Measurements from ENCODE around the gene SHC1.

SHC1 gene

GRCh38 chr1:154948079-154948478, 22.5 kb downstream of the SHC1 start:
- no peak for DNase-seq (ENCODE audit: low spot score)
- no peak for TF ChIP-seq CTCF (IDR thresholded peaks at IDR 0.05; ENCODE audit: borderline replicate concordance, control extremely low read depth, extremely low read depth, insufficient read depth, missing control alignments)
- in situ Hi-C loops (cut with MboI; ENCODE audit: low sequenced_read_pairs, unreplicated experiment) = no loop called here

GRCh38 chr1:154945962-154946850, 24.3 kb downstream of the SHC1 start:
- TF ChIP-seq CTCF (IDR thresholded peaks at IDR 0.05; ENCODE audit: borderline replicate concordance, control extremely low read depth, extremely low read depth, insufficient read depth, missing control alignments) = no peak
- DNase-seq (ENCODE audit: low spot score) = no peak
- in situ Hi-C loops (cut with MboI; ENCODE audit: low sequenced_read_pairs, unreplicated experiment) = no loop called here

GRCh38 chr1:154945160-154945961, 25.2 kb downstream of the SHC1 start:
- DNase-seq (ENCODE audit: low spot score) = no peak
- no peak for TF ChIP-seq CTCF (IDR thresholded peaks at IDR 0.05; ENCODE audit: borderline replicate concordance, control extremely low read depth, extremely low read depth, insufficient read depth, missing control alignments)
- in situ Hi-C loops (cut with MboI; ENCODE audit: low sequenced_read_pairs, unreplicated experiment) = no loop called here

GRCh38 chr1:154944401-154945159, 26.0 kb downstream of the SHC1 start:
- no peak for TF ChIP-seq CTCF (IDR thresholded peaks at IDR 0.05; ENCODE audit: borderline replicate concordance, control extremely low read depth, extremely low read depth, insufficient read depth, missing control alignments)

GRCh38 chr1:154943649-154944400, 26.7 kb downstream of the SHC1 start:
- in situ Hi-C loops (cut with MboI; ENCODE audit: low sequenced_read_pairs, unreplicated experiment) = no loop called here
- DNase-seq (ENCODE audit: low spot score) = peak; percentile 65
- TF ChIP-seq CTCF (IDR thresholded peaks at IDR 0.05; ENCODE audit: borderline replicate concordance, control extremely low read depth, extremely low read depth, insufficient read depth, missing control alignments) = peak; percentile 85

More at GRCh38 chr1:154944401-154945159, 26.0 kb downstream of the SHC1 start:
- no peak for DNase-seq (ENCODE audit: low spot score)
- in situ Hi-C loops (cut with MboI; ENCODE audit: low sequenced_read_pairs, unreplicated experiment) = no loop called here
